ENCODE measurements around the gene ELP6. TPM values are rescaled to one million over a fixed set of nuclear protein-coding genes. Genes with fewer than 3 reads are reported as not detected.

The ELP6 gene
- total RNA-seq, 1 experiment from 2014 or later, result 62.0 TPM

DNA sequence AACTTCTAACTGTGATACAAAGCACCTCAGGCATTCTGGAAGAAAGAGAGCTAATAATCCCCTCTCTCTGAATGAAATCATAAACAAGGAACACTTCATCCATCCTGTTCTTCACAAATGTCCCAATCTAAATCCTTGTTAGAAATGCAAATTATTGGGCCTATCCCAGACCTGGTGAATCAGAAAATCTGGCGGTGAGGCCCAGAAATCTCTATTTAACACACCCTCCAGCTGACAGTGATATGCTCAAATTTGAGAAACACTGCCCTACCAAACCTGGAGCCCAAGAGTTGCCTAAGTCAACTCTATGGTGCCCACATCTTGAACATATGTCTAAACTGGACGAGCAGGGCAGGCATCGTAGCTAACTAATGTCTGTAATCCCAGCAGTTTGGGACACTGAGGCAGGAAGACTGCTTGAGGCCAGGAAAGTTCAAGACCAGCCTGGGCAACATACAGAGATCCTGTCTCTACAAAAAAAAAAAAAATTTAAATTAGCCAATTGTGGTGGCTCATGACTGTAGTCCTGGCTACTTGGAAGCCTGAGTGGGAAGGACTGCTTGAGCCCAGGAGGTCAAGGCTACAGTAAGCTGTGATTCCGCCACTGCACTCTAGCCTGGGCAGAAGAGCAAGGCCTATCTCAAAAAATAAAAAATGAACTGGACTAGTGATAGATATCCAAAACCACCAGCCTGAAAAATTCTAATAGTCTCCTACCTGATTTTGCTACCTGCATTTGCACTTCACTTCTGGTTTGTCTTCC is 60.9 kb downstream of the ELP6 start:
- H3K9me3 Mint-ChIP-seq, result peaks cover 5% of the 10 kb centered on the region; the same call in 1 of the 2 replicates

More for the DNA sequence above, 60.9 kb downstream of the ELP6 start:
- no peak for DNase-seq (ENCODE audit: low spot score)
- H3K27ac Mint-ChIP-seq, result peak overlapping the region; percentile 9; the same call in 1 of the 2 replicates
- no peaks in the 10 kb centered on the region for H3K4me1 Mint-ChIP-seq
- peaks cover 5% of the 10 kb centered on the region for H3K36me3 Mint-ChIP-seq
- H3K27me3 Mint-ChIP-seq (ENCODE audit: low read depth), result no peaks in the 10 kb centered on the region
- ChIA-PET POLR2A (no interaction called here), CTCF (interaction anchor here (0.8 kb wide), 1 partner anchor 32 kb away, joined by 3 read pairs; no protein-coding TSS in a partner anchor)
- no peak overlapping the region for H3K4me3 Mint-ChIP-seq
- ATAC-seq, result no peak
- TF ChIP-seq SMAD4 (CRISPR knock-in tag; IDR thresholded peaks at IDR 0.05) (no peak), RELA (CRISPR knock-in tag; IDR thresholded peaks at IDR 0.05; ENCODE audit: borderline replicate concordance) (no peak), NR2C2 (CRISPR knock-in tag; IDR thresholded peaks at IDR 0.05) (no peak)
- TF ChIP-seq, protein P1, sequence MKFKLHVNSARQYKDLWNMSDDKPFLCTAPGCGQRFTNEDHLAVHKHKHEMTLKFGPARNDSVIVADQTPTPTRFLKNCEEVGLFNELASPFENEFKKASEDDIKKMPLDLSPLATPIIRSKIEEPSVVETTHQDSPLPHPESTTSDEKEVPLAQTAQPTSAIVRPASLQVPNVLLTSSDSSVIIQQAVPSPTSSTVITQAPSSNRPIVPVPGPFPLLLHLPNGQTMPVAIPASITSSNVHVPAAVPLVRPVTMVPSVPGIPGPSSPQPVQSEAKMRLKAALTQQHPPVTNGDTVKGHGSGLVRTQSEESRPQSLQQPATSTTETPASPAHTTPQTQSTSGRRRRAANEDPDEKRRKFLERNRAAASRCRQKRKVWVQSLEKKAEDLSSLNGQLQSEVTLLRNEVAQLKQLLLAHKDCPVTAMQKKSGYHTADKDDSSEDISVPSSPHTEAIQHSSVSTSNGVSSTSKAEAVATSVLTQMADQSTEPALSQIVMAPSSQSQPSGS (CRISPR knock-in tag; IDR thresholded peaks at IDR 0.05; ENCODE audit: borderline replicate concordance, low read depth), result no peak
- TF ChIP-seq, protein P2, sequence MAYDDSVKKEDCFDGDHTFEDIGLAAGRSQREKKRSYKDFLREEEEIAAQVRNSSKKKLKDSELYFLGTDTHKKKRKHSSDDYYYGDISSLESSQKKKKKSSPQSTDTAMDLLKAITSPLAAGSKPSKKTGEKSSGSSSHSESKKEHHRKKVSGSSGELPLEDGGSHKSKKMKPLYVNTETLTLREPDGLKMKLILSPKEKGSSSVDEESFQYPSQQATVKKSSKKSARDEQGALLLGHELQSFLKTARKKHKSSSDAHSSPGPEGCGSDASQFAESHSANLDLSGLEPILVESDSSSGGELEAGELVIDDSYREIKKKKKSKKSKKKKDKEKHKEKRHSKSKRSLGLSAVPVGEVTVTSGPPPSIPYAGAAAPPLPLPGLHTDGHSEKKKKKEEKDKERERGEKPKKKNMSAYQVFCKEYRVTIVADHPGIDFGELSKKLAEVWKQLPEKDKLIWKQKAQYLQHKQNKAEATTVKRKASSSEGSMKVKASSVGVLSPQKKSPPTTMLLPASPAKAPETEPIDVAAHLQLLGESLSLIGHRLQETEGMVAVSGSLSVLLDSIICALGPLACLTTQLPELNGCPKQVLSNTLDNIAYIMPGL (CRISPR knock-in tag; IDR thresholded peaks at IDR 0.05), result no peak

Other genes with a start within 250 kb of the ELP6 start
- gene KIF9, start 230.9 kb downstream of the ELP6 start, total RNA-seq (2021), result 4.4 to 5.8 TPM (median 5.7 TPM) in 3 replicates
- gene KLHL18, start 230.8 kb downstream of the ELP6 start, total RNA-seq (2021), result 23.4 to 29.5 TPM (median 28.4 TPM) in 3 replicates
- 44.1 to 53.5 TPM (median 49.8 TPM) in 3 replicates for gene PTPN23, start 132.7 kb downstream of the ELP6 start, total RNA-seq (2021)
- gene SCAP, start 37.8 kb downstream of the ELP6 start, total RNA-seq (2021), result 115 to 117 TPM (median 117 TPM) in 3 replicates
- gene CSPG5, start 65.2 kb upstream of the ELP6 start, total RNA-seq (2021), result 3.3 to 4.4 TPM (median 3.7 TPM) in 3 replicates

All from WTC11 (cell line).